ENCODE results near the gene PKNOX2. TPM values are rescaled to one million over a fixed set of nuclear protein-coding genes. Genes with fewer than 3 reads are reported as not detected.

Gene PKNOX2
- total RNA-seq, 2 donors from 2014 or later, result not detected

DNA sequence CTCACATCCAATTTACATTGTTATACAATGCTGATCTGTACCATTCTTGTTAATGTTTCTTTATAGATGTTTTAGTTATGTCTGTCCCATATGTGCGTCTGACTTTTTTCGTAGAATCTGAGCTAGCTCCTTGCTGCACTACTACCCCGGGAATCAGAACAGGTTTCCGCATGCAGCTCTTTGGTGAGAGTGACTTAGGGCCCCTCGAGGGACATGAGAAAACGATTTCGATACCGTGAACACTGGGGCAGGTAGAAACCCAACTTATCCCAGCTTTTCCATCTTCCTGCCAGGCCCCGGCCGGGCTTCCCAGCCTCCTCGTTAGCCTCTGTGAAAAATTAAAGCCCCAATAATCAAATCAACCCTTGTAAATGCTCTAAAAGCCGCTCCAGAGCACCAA is 23.4 kb upstream of the PKNOX2 start:
- H3K9me3 Mint-ChIP-seq, result no peaks in the 10 kb centered on the region
- peaks cover 38 to 51% of the 10 kb centered on the region in 2 donors for H3K27me3 Mint-ChIP-seq
- H3K4me1 Mint-ChIP-seq (ENCODE audit: low read depth in 2 of 2), result peaks cover 4 to 5% of the 10 kb centered on the region in 2 donors
- no peak overlapping the region for H3K27ac Mint-ChIP-seq
- H3K4me3 Mint-ChIP-seq, result no peak overlapping the region
- no peaks in the 10 kb centered on the region for H3K36me3 Mint-ChIP-seq
- ATAC-seq (no peak), DNase-seq (ENCODE audit: low spot score) (no peak)

DNA sequence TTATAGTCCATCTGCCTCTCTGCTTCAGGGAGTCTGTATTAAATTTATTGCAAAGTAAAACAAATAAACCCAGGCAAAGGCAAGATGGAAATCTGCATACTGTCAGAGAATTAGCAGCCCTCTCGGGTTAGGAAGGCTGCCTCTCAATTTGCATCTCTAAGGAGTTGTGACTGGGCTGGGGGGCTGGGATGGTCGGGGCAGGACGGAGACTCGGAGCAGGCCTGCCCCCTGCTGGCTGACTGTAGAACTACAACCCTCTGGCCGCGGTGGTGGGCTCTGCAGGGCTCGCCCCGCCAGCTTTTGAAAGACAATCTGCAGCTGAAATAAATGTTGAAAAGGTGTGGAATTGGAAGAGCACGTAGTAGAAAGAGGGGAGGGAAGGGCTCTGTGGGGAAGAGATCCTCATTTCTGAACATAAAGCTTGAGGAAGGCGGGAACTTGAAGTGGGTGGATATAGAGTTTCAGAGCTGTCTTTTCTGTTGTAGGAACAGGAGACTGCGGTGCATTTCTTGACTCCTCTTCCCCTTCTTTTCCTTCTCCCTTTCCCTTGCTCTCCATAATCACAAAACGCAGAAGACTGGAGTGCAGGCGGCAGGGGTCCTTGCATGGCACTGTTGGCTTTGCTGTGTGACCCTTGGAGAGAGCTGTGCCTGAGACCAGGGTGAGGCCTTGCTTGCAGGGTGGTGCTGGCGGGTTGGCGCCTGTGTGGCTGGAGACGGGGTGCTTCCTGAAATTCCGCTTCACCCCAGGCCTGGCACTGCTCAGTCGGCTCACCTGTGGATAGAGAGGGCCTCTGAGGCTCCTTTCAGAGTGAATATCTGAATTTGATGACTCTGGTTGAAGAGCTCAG is 22.6 kb upstream of the PKNOX2 start:
- Mint-ChIP-seq H3K27me3 (peaks cover 38 to 46% of the 10 kb centered on the region in 2 donors), H3K27ac (no peak overlapping the region)

DNA sequence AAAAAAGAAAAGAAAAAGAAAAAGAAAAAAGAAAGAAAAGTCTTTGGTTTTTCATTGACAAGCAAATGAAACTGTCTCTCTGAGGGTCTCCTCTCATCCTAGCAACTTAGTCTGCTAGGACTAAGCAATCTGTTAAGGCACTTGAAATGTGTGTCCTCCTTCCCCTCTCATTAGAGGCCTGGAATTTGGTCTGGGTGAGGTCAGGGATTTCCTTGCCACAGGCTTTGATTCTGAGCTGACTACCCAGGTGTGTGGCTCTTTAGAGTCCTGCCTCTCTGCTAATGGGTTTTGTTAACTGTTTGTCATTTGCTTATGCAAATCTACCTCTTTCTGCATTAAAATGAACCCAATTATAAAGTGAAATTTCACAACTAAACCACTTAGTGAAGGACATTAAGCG is 18.3 kb upstream of the PKNOX2 start:
- no peak for DNase-seq (ENCODE audit: low spot score)
- peaks cover 4 to 5% of the 10 kb centered on the region in 2 donors for H3K4me1 Mint-ChIP-seq (ENCODE audit: low read depth in 2 of 2)
- peaks cover 23 to 42% of the 10 kb centered on the region in 2 donors for H3K27me3 Mint-ChIP-seq
- no peaks in the 10 kb centered on the region for H3K36me3 Mint-ChIP-seq
- ATAC-seq, result no peak
- H3K4me3 Mint-ChIP-seq, result no peak overlapping the region
- H3K9me3 Mint-ChIP-seq, result no peaks in the 10 kb centered on the region
- H3K27ac Mint-ChIP-seq, result no peak overlapping the region

More for the DNA sequence above, 22.6 kb upstream of the PKNOX2 start:
- H3K4me3 Mint-ChIP-seq, result no peak overlapping the region
- H3K36me3 Mint-ChIP-seq, result no peaks in the 10 kb centered on the region
- ATAC-seq (peak; percentile 76 to 83), DNase-seq (ENCODE audit: low spot score) (peak; percentile 67)
- peaks cover 4 to 5% of the 10 kb centered on the region in 2 donors for H3K4me1 Mint-ChIP-seq (ENCODE audit: low read depth in 2 of 2)
- H3K9me3 Mint-ChIP-seq, result no peaks in the 10 kb centered on the region

- Mint-ChIP-seq H3K27me3 (peaks cover 19 to 38% of the 10 kb centered on the region in 2 donors), H3K4me3 (no peak overlapping the region), H3K27ac (no peak overlapping the region), H3K9me3 (no peaks in the 10 kb centered on the region), H3K36me3 (no peaks in the 10 kb centered on the region), H3K4me1 (ENCODE audit: low read depth in 2 of 2) (no peaks in the 10 kb centered on the region)
- ATAC-seq (no peak), DNase-seq (ENCODE audit: low spot score) (no peak)
These were observed 17.3 kb upstream of the PKNOX2 start for GRCh38 chr11:125147280-125147679.

DNA sequence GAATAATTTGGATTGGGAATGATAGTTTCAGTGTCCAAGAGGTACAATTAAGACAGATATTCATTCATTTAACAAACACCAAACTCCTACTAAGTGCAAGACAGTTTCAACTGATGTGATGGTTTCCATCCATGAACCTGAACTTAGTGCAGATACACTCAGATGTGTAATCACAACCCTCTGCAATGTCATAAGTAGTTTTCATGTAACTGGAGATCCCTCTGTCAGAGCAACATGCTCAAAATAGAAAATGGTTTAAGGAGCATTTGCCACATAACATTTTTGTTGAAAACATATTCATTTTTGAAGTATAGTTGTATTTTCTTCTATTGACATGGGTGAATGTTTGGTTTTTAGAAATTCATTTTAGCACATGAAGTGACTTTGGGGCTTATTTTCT is 16.5 kb upstream of the PKNOX2 start:
- no peak overlapping the region for H3K27ac Mint-ChIP-seq
- no peaks in the 10 kb centered on the region for H3K36me3 Mint-ChIP-seq
- DNase-seq (ENCODE audit: low spot score) (no peak), ATAC-seq (no peak)
- H3K4me1 Mint-ChIP-seq (ENCODE audit: low read depth in 2 of 2), result no peaks in the 10 kb centered on the region
- no peaks in the 10 kb centered on the region for H3K9me3 Mint-ChIP-seq
- peaks cover 21 to 39% of the 10 kb centered on the region in 2 donors for H3K27me3 Mint-ChIP-seq
- H3K4me3 Mint-ChIP-seq, result no peak overlapping the region

DNA sequence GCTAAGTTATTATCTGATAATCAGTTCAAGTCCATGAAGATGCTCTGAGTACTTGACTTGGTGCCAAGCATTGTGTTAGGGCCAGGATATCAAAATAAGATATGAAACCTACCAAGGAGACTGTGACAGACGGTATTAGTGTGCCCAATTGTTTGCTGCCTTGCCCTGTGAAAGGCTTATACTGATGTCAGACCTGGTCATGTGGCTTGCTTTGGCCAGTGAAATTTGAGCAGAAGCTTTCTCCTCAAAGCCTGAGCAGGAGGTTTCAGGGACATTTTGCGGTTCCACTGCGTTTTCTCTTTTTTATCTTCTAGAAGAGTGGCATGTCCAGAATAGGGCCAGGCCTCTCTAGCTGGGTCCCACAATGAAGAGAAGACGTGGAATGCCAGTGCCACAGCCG is 15.8 kb upstream of the PKNOX2 start:
- H3K27me3 Mint-ChIP-seq, result peaks cover 25 to 41% of the 10 kb centered on the region in 2 donors
- H3K9me3 Mint-ChIP-seq, result no peaks in the 10 kb centered on the region

GRCh38 chr11:125153837-125154236 is 10.7 kb upstream of the PKNOX2 start:
- DNase-seq (ENCODE audit: low spot score) (no peak), ATAC-seq (no peak)
- Mint-ChIP-seq H3K27ac (no peak overlapping the region), H3K27me3 (peaks cover 36 to 67% of the 10 kb centered on the region in 2 donors), H3K9me3 (no peaks in the 10 kb centered on the region), H3K4me1 (ENCODE audit: low read depth in 2 of 2) (no peaks in the 10 kb centered on the region), H3K4me3 (no peak overlapping the region), H3K36me3 (peaks cover 4% of the 10 kb centered on the region)

More for the DNA sequence above, 15.8 kb upstream of the PKNOX2 start:
- H3K4me1 Mint-ChIP-seq (ENCODE audit: low read depth in 2 of 2), result no peaks in the 10 kb centered on the region
- H3K36me3 Mint-ChIP-seq, result no peaks in the 10 kb centered on the region
- no peak for ATAC-seq
- DNase-seq (ENCODE audit: low spot score), result no peak
- H3K27ac Mint-ChIP-seq, result no peak overlapping the region
- H3K4me3 Mint-ChIP-seq, result no peak overlapping the region

- H3K27ac Mint-ChIP-seq, result no peak overlapping the region
- H3K27me3 Mint-ChIP-seq, result peaks cover 38 to 68% of the 10 kb centered on the region in 2 donors
- H3K9me3 Mint-ChIP-seq, result no peaks in the 10 kb centered on the region
- H3K36me3 Mint-ChIP-seq, result peaks cover 4% of the 10 kb centered on the region
- DNase-seq (ENCODE audit: low spot score), result no peak
- no peak overlapping the region for H3K4me3 Mint-ChIP-seq
- peak in 1 of 2 donors; percentile 15 for ATAC-seq
- no peaks in the 10 kb centered on the region for H3K4me1 Mint-ChIP-seq (ENCODE audit: low read depth in 2 of 2)
These were observed 10.0 kb upstream of the PKNOX2 start for GRCh38 chr11:125154378-125155099.

GRCh38 chr11:125155100-125155444 is 9.5 kb upstream of the PKNOX2 start:
- DNase-seq (ENCODE audit: low spot score) (no peak), ATAC-seq (no peak)
- H3K27me3 Mint-ChIP-seq, result peaks cover 36 to 64% of the 10 kb centered on the region in 2 donors
- no peaks in the 10 kb centered on the region for H3K4me1 Mint-ChIP-seq (ENCODE audit: low read depth in 2 of 2)
- peaks cover 4% of the 10 kb centered on the region for H3K36me3 Mint-ChIP-seq
- H3K4me3 Mint-ChIP-seq, result no peak overlapping the region
- H3K27ac Mint-ChIP-seq, result no peak overlapping the region
- H3K9me3 Mint-ChIP-seq, result no peaks in the 10 kb centered on the region

DNA sequence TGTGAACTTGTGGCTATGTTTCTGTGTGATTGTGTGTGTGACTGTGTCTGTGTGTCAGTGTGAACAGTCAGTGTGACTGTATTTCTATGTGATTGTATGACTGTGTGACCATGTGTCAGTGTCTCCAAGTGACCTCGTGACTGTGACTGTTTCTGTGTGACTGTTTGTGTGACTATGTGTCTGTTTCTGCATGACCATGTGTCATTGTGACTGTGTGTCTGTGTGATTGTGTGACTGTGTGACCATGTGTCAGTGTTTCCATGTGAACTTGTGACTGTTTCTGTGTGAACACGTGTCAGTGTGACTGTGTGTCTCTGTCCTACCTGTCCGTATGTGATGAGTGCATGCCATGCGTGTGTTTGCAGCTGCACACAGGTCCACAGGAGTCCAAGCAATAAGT is 8.8 kb upstream of the PKNOX2 start:
- Mint-ChIP-seq H3K27me3 (peaks cover 39 to 69% of the 10 kb centered on the region in 2 donors), H3K36me3 (peaks cover 4% of the 10 kb centered on the region)
- no peak for ATAC-seq

DNA sequence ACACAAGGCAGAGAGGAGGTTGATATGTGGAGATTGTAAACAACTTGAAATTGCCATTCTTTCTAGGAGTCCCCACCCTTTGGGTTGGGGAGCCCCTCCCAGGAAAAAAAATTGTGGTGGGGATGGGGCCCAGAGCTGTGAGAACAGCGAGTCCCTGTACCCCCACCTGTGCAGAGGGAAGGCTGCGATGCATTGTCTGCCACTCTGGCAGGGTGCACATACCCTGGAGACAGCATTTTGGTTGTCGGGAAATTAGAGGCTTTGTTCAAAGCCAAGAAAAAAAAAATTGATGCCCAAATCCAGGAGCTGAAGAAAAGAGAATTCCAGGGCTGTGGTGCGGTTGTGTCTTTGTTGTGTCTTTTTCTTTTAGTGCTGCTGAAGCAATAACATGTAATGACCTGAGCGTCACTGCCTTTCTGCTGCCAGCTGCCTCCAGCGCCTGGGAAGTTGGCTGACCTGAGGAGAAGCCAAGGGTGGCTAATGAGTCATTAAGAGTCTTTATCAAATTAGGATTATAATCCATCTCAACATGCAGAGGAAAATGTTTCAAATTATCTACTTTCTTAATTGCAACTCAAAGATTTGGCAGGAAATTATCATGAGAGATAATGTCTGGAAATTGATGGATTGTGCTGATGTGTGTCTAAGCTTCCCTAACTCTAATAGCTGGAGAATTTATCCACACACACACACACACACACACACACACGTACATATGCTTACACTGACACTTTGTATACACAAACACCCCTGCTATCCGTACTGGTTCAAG is 8.0 kb upstream of the PKNOX2 start:
- Mint-ChIP-seq H3K4me3 (no peak overlapping the region), H3K9me3 (no peaks in the 10 kb centered on the region), H3K4me1 (ENCODE audit: low read depth in 2 of 2) (no peaks in the 10 kb centered on the region), H3K27ac (no peak overlapping the region), H3K36me3 (peaks cover 4% of the 10 kb centered on the region), H3K27me3 (peaks cover 41 to 72% of the 10 kb centered on the region in 2 donors)
- ATAC-seq (no peak), DNase-seq (ENCODE audit: low spot score) (no peak)

More for the DNA sequence above, 8.8 kb upstream of the PKNOX2 start:
- Mint-ChIP-seq H3K4me1 (ENCODE audit: low read depth in 2 of 2) (no peaks in the 10 kb centered on the region), H3K9me3 (no peaks in the 10 kb centered on the region), H3K4me3 (no peak overlapping the region), H3K27ac (no peak overlapping the region)
- no peak for DNase-seq (ENCODE audit: low spot score)

GRCh38 chr11:125157118-125157733 is 7.3 kb upstream of the PKNOX2 start:
- no peak for DNase-seq (ENCODE audit: low spot score)
- H3K36me3 Mint-ChIP-seq, result peaks cover 4% of the 10 kb centered on the region
- no peaks in the 10 kb centered on the region for H3K9me3 Mint-ChIP-seq
- no peak overlapping the region for H3K4me3 Mint-ChIP-seq
- H3K27me3 Mint-ChIP-seq, result peaks cover 45 to 74% of the 10 kb centered on the region in 2 donors
- H3K27ac Mint-ChIP-seq, result no peak overlapping the region
- H3K4me1 Mint-ChIP-seq (ENCODE audit: low read depth in 2 of 2), result no peaks in the 10 kb centered on the region
- ATAC-seq, result no peak

DNA sequence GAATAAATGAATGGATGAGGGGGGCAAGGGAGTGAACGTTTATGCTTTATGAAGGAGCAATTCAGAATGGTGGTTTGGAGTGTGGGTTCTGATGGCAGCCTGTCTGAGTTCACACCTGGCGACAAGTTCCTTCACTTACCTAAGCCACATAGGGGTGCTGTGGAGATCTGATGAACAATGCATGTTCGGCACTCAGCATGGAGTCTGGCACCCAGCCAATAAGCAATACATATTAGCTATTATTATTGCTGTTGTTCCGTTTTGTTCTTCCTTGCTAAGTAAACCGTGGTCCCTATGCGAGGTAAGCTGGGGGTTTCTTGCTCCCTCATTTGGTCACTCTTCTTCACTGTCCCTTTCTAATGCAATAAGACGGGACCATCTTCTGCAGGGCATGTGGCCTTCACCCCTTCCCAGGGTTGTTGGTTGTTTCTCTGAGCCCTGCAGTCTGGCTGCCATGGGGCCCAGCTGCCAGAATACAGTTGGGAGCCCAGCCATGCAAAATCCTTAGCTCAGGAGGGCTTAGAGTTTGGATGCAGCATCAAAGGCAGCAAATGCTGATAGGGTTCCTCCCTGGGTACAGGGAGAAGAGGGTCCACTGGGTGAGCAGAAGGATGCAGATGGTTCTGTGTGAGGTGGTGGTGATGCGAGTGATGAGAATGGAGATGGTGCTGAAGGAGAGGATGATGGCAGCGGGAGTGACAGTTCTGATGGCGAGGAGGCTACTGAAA is 6.4 kb upstream of the PKNOX2 start:
- H3K4me1 Mint-ChIP-seq (ENCODE audit: low read depth in 2 of 2), result no peaks in the 10 kb centered on the region
- no peak for DNase-seq (ENCODE audit: low spot score)
- no peaks in the 10 kb centered on the region for H3K9me3 Mint-ChIP-seq
- H3K27me3 Mint-ChIP-seq, result peaks cover 49 to 78% of the 10 kb centered on the region in 2 donors
- H3K36me3 Mint-ChIP-seq, result peaks cover 4% of the 10 kb centered on the region
- no peak for ATAC-seq
- H3K27ac Mint-ChIP-seq, result no peak overlapping the region
- H3K4me3 Mint-ChIP-seq, result no peak overlapping the region

All from natural killer cell treated with Interleukin-12 subunit alpha and Interleukin-12 subunit beta and Interleukin-15 and Interleukin-18, amount 100 ng/mL, for 72 hours (primary cell).